Right kidney (tissue), 1 donor: ENCODE measurements around the gene NHERF2.
A peak's percentile ranks its signal among the peaks of the same experiment; 100 is the strongest.

Experiments
- DNase-seq: peaks from one replicate; pipeline ENCODE4 v3.0.0-alpha.2; 2016

The NHERF2 gene

GRCh38 chr16:2024032-2024420, 2.7 kb upstream of the NHERF2 start:
- DNase-seq = no peak

DNA sequence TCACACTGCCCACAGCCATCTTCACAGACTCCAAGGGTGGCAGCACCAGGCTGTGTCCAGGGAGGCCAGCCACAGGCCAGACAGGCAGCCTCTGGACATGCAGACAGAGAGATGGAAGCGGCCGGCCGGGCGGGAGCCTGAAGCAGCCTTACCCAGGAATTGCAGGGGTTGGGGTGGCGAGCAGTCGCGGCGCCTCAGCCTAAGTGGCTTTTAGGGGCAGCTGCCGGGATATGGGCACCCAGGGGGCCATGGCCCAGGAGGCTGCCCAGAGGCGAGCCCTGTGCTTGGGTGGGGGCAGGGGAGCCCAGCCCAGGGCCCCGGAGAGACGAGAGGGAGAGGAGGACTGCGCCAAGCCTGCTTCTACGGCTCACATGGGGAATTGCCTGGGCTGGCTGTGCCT, 1.5 kb upstream of the NHERF2 start:
- DNase-seq = no peak

DNA sequence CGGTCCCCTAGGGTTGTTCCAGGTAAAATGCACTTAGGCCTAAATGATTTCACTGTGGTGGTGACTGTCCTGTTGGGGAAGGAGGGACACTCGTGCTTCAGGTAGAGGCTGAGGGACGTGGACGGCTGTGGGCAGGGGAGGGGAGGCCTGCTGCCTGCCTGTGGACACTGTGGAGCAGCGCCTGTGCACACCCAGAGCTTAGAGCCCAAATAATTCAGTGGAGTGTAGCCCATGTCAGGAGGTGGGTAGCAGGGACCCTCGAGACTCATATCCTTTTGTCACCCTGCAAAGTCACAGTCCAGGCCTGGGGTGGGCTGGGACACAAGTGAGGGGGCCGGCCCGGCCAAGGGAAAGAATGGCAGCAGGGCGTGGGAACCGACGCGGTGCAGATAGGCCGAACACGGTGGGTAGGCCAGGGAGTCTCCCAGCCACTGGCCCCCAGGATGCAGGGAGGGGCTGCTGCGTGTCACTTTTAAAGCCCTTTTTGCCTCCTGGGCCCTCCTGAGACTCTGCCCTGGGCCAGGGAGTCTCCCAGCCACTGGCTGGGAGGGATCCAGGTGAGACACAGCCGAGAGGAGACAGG, 733 bp upstream of the NHERF2 start:
- DNase-seq = no peak

- DNase-seq = peak; percentile 51
Observed at GRCh38 chr16:2027024-2028010, 615 bp downstream of the NHERF2 start.

DNA sequence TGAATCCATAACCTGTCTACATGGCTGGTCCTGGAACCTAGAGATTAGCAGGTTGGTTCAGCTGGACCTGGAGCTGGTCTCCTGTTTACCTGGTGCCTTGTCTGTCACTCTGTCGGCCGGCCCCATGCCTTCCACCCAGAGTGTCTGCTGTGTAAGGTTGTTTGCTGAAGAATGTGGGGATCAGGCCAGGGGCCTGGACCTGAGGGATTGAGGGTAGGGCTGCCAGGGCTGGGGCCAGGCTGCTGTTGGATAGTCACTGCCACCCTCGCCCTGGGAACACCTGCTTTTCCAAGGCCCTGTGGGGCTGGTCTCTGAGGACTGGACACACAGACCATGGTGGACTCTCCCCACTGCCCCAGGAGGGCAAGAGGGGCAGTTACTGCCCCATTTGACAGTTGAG, 1.4 kb downstream of the NHERF2 start:
- DNase-seq = no peak

DNA sequence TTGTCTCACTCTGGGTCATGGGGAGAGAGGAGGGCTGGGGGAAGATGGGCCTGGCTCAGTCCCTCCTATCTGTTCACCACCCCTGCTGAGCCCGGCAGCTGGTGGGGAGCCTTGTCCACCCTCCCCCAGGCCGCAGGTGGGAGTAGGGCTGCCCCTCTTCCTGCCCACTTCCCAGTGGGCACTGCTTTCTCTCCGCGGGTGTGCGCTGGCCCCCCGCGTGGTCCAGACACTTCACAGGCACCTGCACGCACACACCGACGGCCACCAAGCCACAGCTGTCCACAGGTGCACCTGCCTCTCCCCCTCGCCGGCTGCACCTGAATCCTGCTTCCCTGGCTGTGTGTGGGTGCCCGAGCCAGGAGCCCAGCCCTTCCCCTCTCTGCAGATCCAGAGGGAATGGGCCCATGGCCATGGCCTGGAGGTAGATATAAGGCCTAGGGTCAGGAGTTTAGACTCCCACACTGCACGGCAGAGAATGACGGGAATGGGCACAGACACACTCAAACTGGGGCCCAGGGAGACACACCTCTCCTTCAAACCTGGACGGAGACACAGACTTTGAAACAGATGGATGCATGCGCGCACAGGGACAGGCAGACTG, 2.0 kb downstream of the NHERF2 start:
- no peak for DNase-seq

DNA sequence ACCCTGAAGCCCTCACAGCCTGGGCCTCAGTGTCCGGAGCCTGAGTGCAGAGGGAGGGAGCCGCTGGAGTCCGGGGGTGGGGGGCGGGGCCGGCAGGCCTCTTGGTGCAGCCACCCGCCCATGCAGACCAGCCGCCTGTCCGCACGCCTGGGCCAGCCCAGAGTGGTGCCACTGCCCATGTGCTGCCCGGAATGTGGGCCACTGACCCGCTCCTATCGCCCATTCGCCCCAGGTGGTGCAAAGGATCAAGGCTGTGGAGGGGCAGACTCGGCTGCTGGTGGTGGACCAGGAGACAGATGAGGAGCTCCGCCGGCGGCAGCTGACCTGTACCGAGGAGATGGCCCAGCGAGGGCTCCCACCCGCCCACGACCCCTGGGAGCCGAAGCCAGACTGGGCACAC, 2.6 kb downstream of the NHERF2 start:
- no peak for DNase-seq

DNA sequence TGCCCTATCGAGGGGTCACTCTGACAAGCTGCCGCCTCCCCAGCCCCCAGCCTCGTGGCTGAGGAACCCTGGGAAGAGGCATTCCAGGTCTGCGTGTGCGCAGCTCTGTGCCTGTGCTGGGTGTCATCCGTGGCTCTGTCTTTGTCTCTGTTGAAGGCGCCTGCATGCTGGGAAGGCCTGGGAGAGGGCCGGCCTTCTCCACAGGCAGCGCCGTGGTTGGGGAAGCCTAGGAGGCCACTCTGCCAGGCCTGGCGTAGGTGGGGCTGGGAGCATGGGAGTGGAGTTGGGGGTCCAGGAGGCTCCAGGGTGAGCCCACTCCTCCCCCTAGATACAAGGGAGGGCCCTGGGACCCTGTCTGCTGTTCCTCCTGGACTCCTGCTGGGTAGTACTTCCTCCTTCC, 3.3 kb downstream of the NHERF2 start:
- DNase-seq = no peak

DNA sequence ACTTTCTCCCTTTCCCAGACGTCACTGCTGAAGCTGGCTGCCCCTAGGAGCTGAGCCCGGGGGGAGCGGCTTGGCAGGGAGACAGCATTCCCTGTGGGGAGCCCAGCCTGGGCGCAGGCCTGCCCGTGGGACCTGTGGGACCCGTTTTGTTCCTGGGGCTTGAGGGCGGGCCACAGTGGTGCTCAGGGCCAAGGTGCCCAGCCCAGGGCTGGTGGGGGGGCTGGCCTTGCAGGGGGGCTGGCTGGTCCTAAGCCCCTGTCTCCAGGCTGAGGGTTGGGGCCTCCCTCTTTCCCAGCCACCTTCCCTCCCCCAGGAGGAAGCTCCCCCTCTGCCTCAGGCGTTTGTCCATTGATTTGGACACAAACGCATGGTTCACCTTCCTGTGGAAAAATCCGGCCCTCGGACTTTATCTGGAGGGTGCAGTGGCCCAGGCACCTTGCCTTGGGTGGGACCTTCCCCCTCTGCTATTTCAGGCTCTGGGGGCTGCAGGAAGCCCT, 4.4 kb downstream of the NHERF2 start:
- no peak for DNase-seq

DNA sequence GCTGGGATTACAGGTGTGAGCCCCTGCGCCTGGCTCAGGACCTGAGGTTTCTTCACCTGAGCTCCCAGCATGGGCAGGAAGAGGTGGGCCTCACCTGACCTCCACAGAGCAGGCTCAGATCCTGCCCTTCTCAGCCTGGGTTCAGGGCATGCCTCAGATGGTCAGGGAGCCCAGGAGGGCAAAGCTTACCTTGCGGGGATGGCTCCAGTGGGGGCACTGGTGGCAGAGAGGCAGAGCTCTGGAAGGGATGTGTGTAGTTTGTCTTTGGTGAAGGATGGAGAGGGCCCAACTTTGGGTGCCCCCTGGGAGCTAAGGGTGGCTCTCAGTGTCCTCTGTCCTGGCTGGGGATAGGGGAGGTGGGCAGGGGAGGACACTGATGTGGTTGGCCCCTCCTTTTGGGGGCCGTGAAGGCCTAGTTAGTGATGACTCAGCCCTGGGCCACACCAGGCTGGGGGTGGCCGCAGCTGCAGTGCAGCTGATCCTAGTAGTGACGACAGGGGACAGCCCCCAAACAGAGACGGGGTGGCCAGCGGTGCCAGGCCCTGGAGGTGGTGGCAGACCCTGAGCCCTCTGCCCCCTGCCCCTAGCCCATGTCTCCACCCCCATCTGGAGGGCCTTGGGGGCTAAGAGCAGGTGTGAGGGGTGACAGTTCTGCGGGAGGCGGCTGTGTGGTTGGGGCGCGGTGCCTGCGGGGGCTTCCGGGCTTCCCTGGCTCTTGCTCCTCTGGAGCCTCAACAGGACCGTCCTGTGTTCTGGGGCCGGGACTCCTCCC, 5.8 kb downstream of the NHERF2 start:
- peak; percentile 19 for DNase-seq

GRCh38 chr16:2033057-2033908, 6.6 kb downstream of the NHERF2 start:
- peak; percentile 83 for DNase-seq

DNA sequence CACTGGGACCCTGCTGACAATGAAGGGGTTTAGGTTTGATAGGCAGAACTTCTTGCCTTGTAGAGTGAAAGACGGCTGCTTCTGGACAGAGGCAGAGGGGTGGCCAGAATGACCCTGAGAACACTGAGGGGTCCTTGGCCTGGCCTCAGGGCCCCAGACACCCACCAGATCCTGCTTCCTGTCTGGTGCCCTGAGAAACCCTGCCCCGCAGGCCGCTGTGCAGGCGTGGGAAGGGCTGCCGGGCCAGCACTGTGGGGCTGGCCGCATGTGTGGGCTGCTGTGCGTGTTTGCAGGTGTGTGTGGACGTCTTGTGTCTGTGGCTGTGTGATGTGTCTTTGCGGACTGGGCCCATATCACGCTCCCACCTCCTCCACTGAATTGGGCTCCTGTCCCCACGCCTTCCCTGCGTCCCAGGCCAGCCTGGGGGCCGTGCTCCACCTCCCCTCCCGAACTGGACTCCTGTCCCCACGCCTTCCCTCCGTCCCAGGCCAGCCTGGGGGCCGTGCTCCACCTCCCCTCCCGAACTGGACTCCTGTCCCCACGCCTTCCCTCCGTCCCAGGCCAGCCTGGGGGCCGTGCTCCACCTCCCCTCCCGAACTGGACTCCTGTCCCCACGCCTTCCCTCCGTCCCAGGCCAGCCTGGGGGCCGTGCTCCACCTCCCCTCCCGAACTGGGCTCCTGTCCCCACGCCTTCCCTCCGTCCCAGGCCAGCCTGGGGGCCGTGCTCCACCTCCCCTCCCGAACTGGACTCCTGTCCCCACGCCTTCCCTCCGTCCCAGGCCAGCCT, 7.4 kb downstream of the NHERF2 start:
- DNase-seq = peak; percentile 69

DNA sequence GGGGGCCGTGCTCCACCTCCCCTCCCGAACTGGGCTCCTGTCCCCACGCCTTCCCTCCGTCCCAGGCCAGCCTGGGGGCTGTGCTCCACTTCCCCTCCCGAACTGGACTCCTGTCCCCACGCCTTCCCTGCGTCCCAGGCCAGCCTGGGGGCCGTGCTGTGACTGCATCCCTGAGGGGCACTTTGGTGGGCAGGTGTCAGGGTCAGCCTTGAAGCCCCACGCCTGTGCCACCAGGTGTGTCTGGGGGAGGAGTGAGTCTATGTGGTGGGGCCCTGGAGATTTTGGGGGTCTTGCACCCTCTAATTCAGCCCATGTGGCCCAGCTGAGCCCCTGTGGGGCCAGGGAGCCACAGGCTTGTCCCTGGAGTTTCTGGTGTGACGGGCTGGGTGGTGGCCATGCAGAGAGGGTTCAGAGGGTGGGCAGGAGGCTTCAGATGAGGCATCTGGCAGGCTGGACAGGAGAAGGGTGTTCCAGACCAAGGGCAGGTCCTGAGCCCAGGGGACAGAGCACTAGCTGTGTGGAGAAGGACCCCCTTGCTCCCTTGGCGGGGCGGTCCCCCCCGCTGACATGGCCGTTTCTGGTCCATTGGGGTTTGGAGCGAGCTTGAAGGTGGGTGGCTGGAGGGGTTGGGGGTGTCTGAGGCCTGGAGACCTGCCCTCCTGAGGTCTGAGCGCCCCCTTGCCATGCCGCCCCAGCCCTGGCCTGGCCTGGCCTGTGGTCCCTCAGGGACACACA, 8.2 kb downstream of the NHERF2 start:
- DNase-seq = peak; percentile 19

- DNase-seq = peak; percentile 89
Observed at GRCh38 chr16:2035431-2036199, 8.9 kb downstream of the NHERF2 start.

GRCh38 chr16:2036200-2036966, 9.7 kb downstream of the NHERF2 start:
- DNase-seq = no peak

- no peak for DNase-seq
Observed at GRCh38 chr16:2037115-2037514, 10.4 kb downstream of the NHERF2 start.

- DNase-seq = no peak
Observed at GRCh38 chr16:2037647-2038381, 11.1 kb downstream of the NHERF2 start.
